OCI-LY3 (cell line): ENCODE data around the gene POLN.

Experiments
- H2AFZ ChIP-seq: fragments of 200-600, 300-600 bp; shearing (Covaris generic); 2 replicates; pipeline ENCODE4 v1.6.0; 2014; ENCODE audit warnings: antibody characterized with exemption, low read depth, low read length
- H3K27ac ChIP-seq: fragments of 200-600, 300-600 bp; sonication (generic); 2 replicates; pipeline ENCODE4 v1.5.1; 2014; ENCODE audit warnings: mild to moderate bottlenecking, low read length, moderate library complexity, mixed read lengths
- H3K27me3 ChIP-seq: fragments of 200-600, 300-600 bp; sonication (generic); 2 replicates; pipeline ENCODE4 v1.6.1; 2014; ENCODE audit warnings: low read depth, low read length, mixed read lengths
- H3K36me3 ChIP-seq: fragments of 200-600, 300-600 bp; sonication (generic); replicated peaks from 2 replicates; pipeline ENCODE3; 2014; ENCODE audit warnings: low read depth, low read length, mixed read lengths
- H3K4me1 ChIP-seq: fragments of 300-600, 200-600 bp; sonication (generic); 2 replicates; pipeline ENCODE4 v1.6.1; 2014; ENCODE audit warnings: low read length, mixed read lengths
- H3K4me2 ChIP-seq: fragments of 200-600, 300-600 bp; sonication (generic); 2 replicates; pipeline ENCODE4 v1.6.1; 2014; ENCODE audit warnings: low read length, mixed read lengths
- H3K4me3 ChIP-seq: fragments of 300-600, 200-600 bp; sonication (generic); 2 replicates; pipeline ENCODE4 v1.5.1; 2014; ENCODE audit warnings: antibody characterized with exemption, mild to moderate bottlenecking, low read length, moderate library complexity
- H3K79me2 ChIP-seq: fragments of 300-600, 200-600 bp; shearing (Covaris generic); 2 replicates; pipeline ENCODE4 v1.6.1; 2014; ENCODE audit warnings: mild to moderate bottlenecking, low read length, mixed read lengths
- H3K9ac ChIP-seq: fragments of 300-600, 200-600 bp; shearing (Covaris generic); 2 replicates; pipeline ENCODE4 v1.6.0; 2014; ENCODE audit warnings: mild to moderate bottlenecking, low read length, moderate library complexity
- H3K9me3 ChIP-seq: fragments of 200-600, 300-600 bp; shearing (Covaris generic); 2 replicates; pipeline ENCODE4 v1.6.1; 2014; ENCODE audit warnings: low read length, mixed read lengths; ENCODE audit not compliant: insufficient read depth
- H4K20me1 ChIP-seq: fragments of 200-600, 300-600 bp; sonication (generic); 2 replicates; pipeline ENCODE4 v1.6.1; 2016; ENCODE audit warnings: low read length, mixed read lengths; ENCODE audit not compliant: insufficient read depth
- CTCF ChIP-seq: fragments of 200-600, 300-600 bp; sonication (generic); IDR thresholded peaks from 2 replicates; pipeline ENCODE4 v1.5.1; 2014; ENCODE audit warnings: antibody characterized with exemption, low read length, low read depth
- EZH2phosphoT487 ChIP-seq: fragments of 200-600 bp; shearing (Covaris generic); IDR thresholded peaks from 2 replicates; pipeline ENCODE4 v1.6.1; 2018; ENCODE audit warnings: antibody characterized with exemption, mixed run types, low read depth

Gene POLN

DNA sequence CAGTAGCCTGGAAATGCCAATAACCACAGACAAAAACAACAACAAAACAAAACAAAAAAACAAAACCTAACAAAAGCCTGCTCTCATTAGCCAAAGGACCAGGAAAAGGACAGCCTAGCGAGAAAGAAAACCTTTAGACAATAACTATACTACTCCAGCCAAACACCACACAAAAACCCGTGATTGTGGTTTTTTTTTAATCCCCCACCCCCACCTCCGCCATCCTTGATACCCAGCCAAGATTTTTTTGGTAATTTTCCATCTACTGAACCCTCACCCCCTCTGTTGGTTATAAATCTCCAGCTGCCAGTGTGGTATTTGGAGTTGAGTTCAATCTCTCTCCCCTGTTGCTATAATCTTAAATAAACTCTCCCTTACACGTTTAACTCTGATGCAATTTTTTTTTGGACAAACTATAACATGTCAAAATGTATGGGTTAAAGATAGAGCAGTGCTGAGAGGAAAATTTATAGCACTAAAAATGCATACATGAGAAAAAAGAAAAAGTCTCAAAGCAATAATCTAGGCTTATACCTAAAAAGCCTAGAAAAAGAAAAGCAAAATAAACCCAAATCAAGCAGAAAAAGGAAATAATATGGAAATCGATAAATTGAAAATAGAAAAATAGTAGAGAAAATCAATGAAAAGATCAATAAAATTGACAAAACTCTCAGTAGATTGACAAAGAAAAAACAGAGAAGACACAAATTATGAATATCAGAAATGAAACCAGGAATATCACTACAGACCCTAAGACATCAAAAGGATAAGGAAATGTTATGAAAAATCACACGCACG is 99.1 kb downstream of the POLN start:
- Histone ChIP-seq H3K79me2 (no peaks in the 10 kb centered on the region), H3K4me2 (no peak overlapping the region), H4K20me1 (no peaks in the 10 kb centered on the region), H3K27me3 (no peaks in the 10 kb centered on the region), H2AFZ (no peak overlapping the region), H3K36me3 (no peaks in the 10 kb centered on the region), H3K4me3 (no peak overlapping the region), H3K27ac (no peak overlapping the region), H3K9me3 (no peaks in the 10 kb centered on the region), H3K4me1 (no peaks in the 10 kb centered on the region), H3K9ac (no peak overlapping the region)
- TF ChIP-seq CTCF: no peak
- no peak for TF ChIP-seq EZH2phosphoT487

GRCh38 chr4:2141762-2142451 is 100.0 kb downstream of the POLN start:
- Histone ChIP-seq H3K27ac (no peak overlapping the region), H3K36me3 (no peaks in the 10 kb centered on the region), H3K9me3 (no peaks in the 10 kb centered on the region), H3K4me3 (no peak overlapping the region), H3K4me2 (no peak overlapping the region), H4K20me1 (no peaks in the 10 kb centered on the region), H3K27me3 (no peaks in the 10 kb centered on the region), H3K79me2 (no peaks in the 10 kb centered on the region), H3K4me1 (no peaks in the 10 kb centered on the region), H3K9ac (no peak overlapping the region), H2AFZ (no peak overlapping the region)
- TF ChIP-seq CTCF (no peak), EZH2phosphoT487 (no peak)

DNA sequence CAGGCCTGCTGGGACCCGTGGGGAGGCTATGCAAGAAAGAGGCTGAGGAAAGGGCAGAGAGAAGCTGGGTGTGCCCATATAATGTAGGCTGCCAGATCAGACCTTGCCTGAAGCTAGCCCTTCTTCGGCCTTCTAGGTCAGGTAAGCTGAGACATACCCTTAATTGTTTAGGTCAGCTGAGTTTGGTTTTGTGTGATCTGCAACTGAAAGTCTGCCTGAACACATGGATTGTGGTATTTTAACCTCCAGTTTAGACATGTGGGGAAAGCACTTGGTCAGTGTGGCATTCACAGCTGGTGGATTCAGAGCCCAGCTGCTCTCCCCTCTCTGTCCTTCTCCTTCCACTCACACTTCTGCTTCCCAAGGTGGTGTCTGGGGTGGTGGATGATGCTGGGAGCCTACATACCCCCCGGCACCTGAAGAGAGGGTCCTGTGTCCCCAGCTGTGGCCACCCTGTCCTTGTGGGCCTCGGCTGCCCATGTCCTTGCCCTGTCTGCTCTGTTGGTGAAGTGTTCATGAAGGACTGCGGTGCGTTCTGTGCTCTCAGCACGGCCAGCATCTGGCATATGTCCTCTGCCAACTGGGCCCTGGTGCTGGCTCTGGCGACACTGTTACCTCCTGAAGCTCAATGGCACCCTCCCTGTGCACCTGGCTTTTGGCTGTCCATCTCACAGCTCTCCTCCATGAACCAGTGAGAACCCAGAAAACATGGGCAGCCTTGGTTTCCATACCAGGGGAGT is 100.7 kb downstream of the POLN start:
- Histone ChIP-seq H3K4me1 (no peaks in the 10 kb centered on the region), H3K27me3 (no peaks in the 10 kb centered on the region), H3K4me3 (no peak overlapping the region), H3K36me3 (no peaks in the 10 kb centered on the region), H4K20me1 (no peaks in the 10 kb centered on the region), H3K4me2 (no peak overlapping the region), H3K9me3 (no peaks in the 10 kb centered on the region), H2AFZ (no peak overlapping the region), H3K9ac (no peak overlapping the region), H3K79me2 (no peaks in the 10 kb centered on the region), H3K27ac (no peak overlapping the region)
- TF ChIP-seq EZH2phosphoT487 (no peak), CTCF (no peak)
